RWPE2 (cell line): ENCODE data around the gene OTX1.

ENCODE experiments used
- ATAC-seq: fragments of 200-7000 bp; cut with Tn5 transposase; 3 replicates; pipeline ENCODE4 v1.9.1; 2021; ENCODE audit warnings: low read depth
- DNase-seq: peaks from one replicate; pipeline ENCODE4 v3.0.0-alpha.2; 2020; ENCODE audit warnings: low spot score
- H3K27ac ChIP-seq: fragments of 450-650 bp; 2 replicates; pipeline ENCODE4 v1.5.1; 2017; ENCODE audit warnings: mild to moderate bottlenecking; ENCODE audit not compliant: poor library complexity, severe bottlenecking
- H3K27me3 ChIP-seq: fragments of 250-450 bp; sonication (Bioruptor Pico); 2 replicates; pipeline ENCODE4 v1.5.1; 2021; ENCODE audit warnings: mild to moderate bottlenecking, moderate library complexity; ENCODE audit not compliant: insufficient read depth, poor library complexity, severe bottlenecking
- H3K36me3 ChIP-seq: fragments of 250-450 bp; sonication (Bioruptor Pico); 2 replicates; pipeline ENCODE4 v1.5.1; 2020; ENCODE audit warnings: low read depth, mild to moderate bottlenecking, moderate library complexity
- H3K4me1 ChIP-seq: fragments of 250-450 bp; sonication (Bioruptor Pico); 2 replicates; pipeline ENCODE4 v1.5.1; 2021; ENCODE audit warnings: mild to moderate bottlenecking, moderate library complexity; ENCODE audit not compliant: insufficient read depth, poor library complexity, severe bottlenecking
- H3K4me3 ChIP-seq: fragments of 250-450 bp; sonication (Bioruptor Pico); 2 replicates; pipeline ENCODE4 v1.5.1; 2021; ENCODE audit warnings: mild to moderate bottlenecking, moderate library complexity; ENCODE audit not compliant: severe bottlenecking
- H3K9me3 ChIP-seq: fragments of 250-450 bp; sonication (Bioruptor Pico); 2 replicates; pipeline ENCODE4 v1.5.1; 2021; ENCODE audit warnings: mild to moderate bottlenecking, moderate library complexity; ENCODE audit not compliant: severe bottlenecking
- CTCF ChIP-seq: fragments of 450-650 bp; IDR thresholded peaks from one replicate; pipeline ENCODE4 v1.5.1; 2017; ENCODE audit warnings: mild to moderate bottlenecking, moderate library complexity; ENCODE audit not compliant: poor library complexity, severe bottlenecking

The OTX1 gene

GRCh38 chr2:63046552-63046951 lies 4.1 kb upstream of the OTX1 start:
- peaks cover 19% of the 10 kb centered on the region for H3K36me3 ChIP-seq
- ATAC-seq (no peak), DNase-seq (no peak)
- H3K27ac ChIP-seq: no peak overlapping the region
- H3K4me3 ChIP-seq: no peak overlapping the region
- H3K27me3 ChIP-seq: no peaks in the 10 kb centered on the region
- TF ChIP-seq CTCF: no peak
- H3K9me3 ChIP-seq: no peaks in the 10 kb centered on the region
- no peaks in the 10 kb centered on the region for H3K4me1 ChIP-seq

- Histone ChIP-seq H3K4me1 (no peaks in the 10 kb centered on the region), H3K9me3 (no peaks in the 10 kb centered on the region), H3K4me3 (no peak overlapping the region), H3K36me3 (peaks cover 19% of the 10 kb centered on the region), H3K27me3 (no peaks in the 10 kb centered on the region), H3K27ac (no peak overlapping the region)
- no peak for ATAC-seq
- no peak for TF ChIP-seq CTCF
- no peak for DNase-seq
Measured at GRCh38 chr2:63046961-63047320, 3.7 kb upstream of the OTX1 start.

- H3K9me3 ChIP-seq: no peaks in the 10 kb centered on the region
Measured at GRCh38 chr2:63047321-63048279, 3.0 kb upstream of the OTX1 start.

GRCh38 chr2:63048367-63049171 lies 2.1 kb upstream of the OTX1 start:
- H3K4me3 ChIP-seq: no peak overlapping the region
- DNase-seq: no peak
- no peak for ATAC-seq

More at GRCh38 chr2:63047321-63048279, 3.0 kb upstream of the OTX1 start:
- Histone ChIP-seq H3K27ac (no peak overlapping the region), H3K4me1 (no peaks in the 10 kb centered on the region), H3K4me3 (no peak overlapping the region), H3K27me3 (no peaks in the 10 kb centered on the region), H3K36me3 (peaks cover 14% of the 10 kb centered on the region)
- no peak for DNase-seq
- ATAC-seq: no peak
- no peak for TF ChIP-seq CTCF

More at GRCh38 chr2:63048367-63049171, 2.1 kb upstream of the OTX1 start:
- no peaks in the 10 kb centered on the region for H3K4me1 ChIP-seq
- TF ChIP-seq CTCF: no peak
- no peak overlapping the region for H3K27ac ChIP-seq
- peaks cover 5% of the 10 kb centered on the region; the same call in 1 of the 2 replicates for H3K36me3 ChIP-seq
- no peaks in the 10 kb centered on the region for H3K9me3 ChIP-seq
- H3K27me3 ChIP-seq: no peaks in the 10 kb centered on the region
